ENCODE results near the gene OSGIN1. TPM values are rescaled to one million over a fixed set of nuclear protein-coding genes. Genes with fewer than 3 reads are reported as not detected.

Gene OSGIN1
- total RNA-seq, 1 experiment from 2014 or later = 13.9 TPM

- TF ChIP-seq, protein P1, sequence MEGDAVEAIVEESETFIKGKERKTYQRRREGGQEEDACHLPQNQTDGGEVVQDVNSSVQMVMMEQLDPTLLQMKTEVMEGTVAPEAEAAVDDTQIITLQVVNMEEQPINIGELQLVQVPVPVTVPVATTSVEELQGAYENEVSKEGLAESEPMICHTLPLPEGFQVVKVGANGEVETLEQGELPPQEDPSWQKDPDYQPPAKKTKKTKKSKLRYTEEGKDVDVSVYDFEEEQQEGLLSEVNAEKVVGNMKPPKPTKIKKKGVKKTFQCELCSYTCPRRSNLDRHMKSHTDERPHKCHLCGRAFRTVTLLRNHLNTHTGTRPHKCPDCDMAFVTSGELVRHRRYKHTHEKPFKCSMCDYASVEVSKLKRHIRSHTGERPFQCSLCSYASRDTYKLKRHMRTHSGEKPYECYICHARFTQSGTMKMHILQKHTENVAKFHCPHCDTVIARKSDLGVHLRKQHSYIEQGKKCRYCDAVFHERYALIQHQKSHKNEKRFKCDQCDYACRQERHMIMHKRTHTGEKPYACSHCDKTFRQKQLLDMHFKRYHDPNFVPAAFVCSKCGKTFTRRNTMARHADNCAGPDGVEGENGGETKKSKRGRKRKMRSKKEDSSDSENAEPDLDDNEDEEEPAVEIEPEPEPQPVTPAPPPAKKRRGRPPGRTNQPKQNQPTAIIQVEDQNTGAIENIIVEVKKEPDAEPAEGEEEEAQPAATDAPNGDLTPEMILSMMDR (IDR thresholded peaks at IDR 0.05; ENCODE audit: unreplicated experiment) = no peak
- CTCF ChIA-PET = interaction anchor here (0.6 kb wide), 1 partner anchor 963 kb away, joined by 6 read pairs; no protein-coding TSS in a partner anchor
- Mint-ChIP-seq H3K9me3 (ENCODE audit: low read depth, unreplicated experiment) (peaks cover 8% of the 10 kb centered on the region), H3K27ac (ENCODE audit: unreplicated experiment) (no peak overlapping the region), H3K4me1 (ENCODE audit: low read depth, unreplicated experiment) (no peaks in the 10 kb centered on the region), H3K4me3 (ENCODE audit: low read depth, unreplicated experiment) (no peak overlapping the region), H3K27me3 (ENCODE audit: unreplicated experiment) (peaks cover 66% of the 10 kb centered on the region), H3K36me3 (ENCODE audit: insufficient read depth, unreplicated experiment) (no peaks in the 10 kb centered on the region)
- DNase-seq = no peak
- intact Hi-C loops (cut with micrococcal nuclease; ENCODE audit: unreplicated experiment) = no loop called here
- no TSS peak for BruUV-seq (replicated peaks)
Observed at GRCh38 chr16:83979441-83979840, 26.4 kb downstream of the OSGIN1 start.

GRCh38 chr16:83980794-83981193, 27.8 kb downstream of the OSGIN1 start:
- Mint-ChIP-seq H3K36me3 (ENCODE audit: insufficient read depth, unreplicated experiment) (no peaks in the 10 kb centered on the region), H3K4me3 (ENCODE audit: low read depth, unreplicated experiment) (no peak overlapping the region), H3K27ac (ENCODE audit: unreplicated experiment) (no peak overlapping the region), H3K4me1 (ENCODE audit: low read depth, unreplicated experiment) (no peaks in the 10 kb centered on the region), H3K27me3 (ENCODE audit: unreplicated experiment) (peaks cover 52% of the 10 kb centered on the region), H3K9me3 (ENCODE audit: low read depth, unreplicated experiment) (peaks cover 8% of the 10 kb centered on the region)
- BruUV-seq (replicated peaks) = no TSS peak
- CTCF ChIA-PET = interaction anchor here (0.6 kb wide), 2 partner anchors 10 to 165 kb away, joined by 3 to 7 read pairs; no protein-coding TSS in a partner anchor
- TF ChIP-seq, protein P1 (IDR thresholded peaks at IDR 0.05; ENCODE audit: unreplicated experiment) = no peak
- intact Hi-C loops (cut with micrococcal nuclease; ENCODE audit: unreplicated experiment) = no loop called here
- no peak for DNase-seq

- H3K4me1 Mint-ChIP-seq (ENCODE audit: low read depth, unreplicated experiment) = no peaks in the 10 kb centered on the region
- H3K27me3 Mint-ChIP-seq (ENCODE audit: unreplicated experiment) = peaks cover 42% of the 10 kb centered on the region
- CTCF ChIA-PET = no interaction called here
- TF ChIP-seq, protein P1 (IDR thresholded peaks at IDR 0.05; ENCODE audit: unreplicated experiment) = no peak
- H3K36me3 Mint-ChIP-seq (ENCODE audit: insufficient read depth, unreplicated experiment) = no peaks in the 10 kb centered on the region
- intact Hi-C loops (cut with micrococcal nuclease; ENCODE audit: unreplicated experiment) = no loop called here
- BruUV-seq (replicated peaks) = no TSS peak
- no peak for DNase-seq
- H3K4me3 Mint-ChIP-seq (ENCODE audit: low read depth, unreplicated experiment) = no peak overlapping the region
- H3K27ac Mint-ChIP-seq (ENCODE audit: unreplicated experiment) = no peak overlapping the region
- peaks cover 8% of the 10 kb centered on the region for H3K9me3 Mint-ChIP-seq (ENCODE audit: low read depth, unreplicated experiment)
Observed at GRCh38 chr16:83981799-83982198, 28.8 kb downstream of the OSGIN1 start.

- Mint-ChIP-seq H3K27ac (ENCODE audit: unreplicated experiment) (no peak overlapping the region), H3K36me3 (ENCODE audit: insufficient read depth, unreplicated experiment) (no peaks in the 10 kb centered on the region), H3K9me3 (ENCODE audit: low read depth, unreplicated experiment) (peaks cover 4% of the 10 kb centered on the region), H3K27me3 (ENCODE audit: unreplicated experiment) (peaks cover 36% of the 10 kb centered on the region), H3K4me3 (ENCODE audit: low read depth, unreplicated experiment) (no peak overlapping the region), H3K4me1 (ENCODE audit: low read depth, unreplicated experiment) (peaks cover 4% of the 10 kb centered on the region)
- intact Hi-C loops (cut with micrococcal nuclease; ENCODE audit: unreplicated experiment) = no loop called here
- CTCF ChIA-PET = no interaction called here
- TF ChIP-seq, protein P1 (IDR thresholded peaks at IDR 0.05; ENCODE audit: unreplicated experiment) = no peak
- BruUV-seq (replicated peaks) = no TSS peak
- DNase-seq = no peak
Observed at GRCh38 chr16:83983491-83983890, 30.5 kb downstream of the OSGIN1 start.
